Mesenchymal stem cell (in vitro differentiated cells and primary cell): Measurements from ENCODE around the gene UGCG.
A peak's percentile ranks its signal among the peaks of the same experiment; 100 is the strongest.

Experiments used
- DNase-seq: peaks from one replicate; pipeline ENCODE4 v3.0.0-alpha.2; 2013
- H2AFZ ChIP-seq: one replicate; pipeline ENCODE4 v1.6.1; 2013; ENCODE audit warnings: low read depth, mild to moderate bottlenecking, control low read depth, inconsistent platforms, low read length, moderate library complexity
- H2AK5ac ChIP-seq: 2 replicates; pipeline ENCODE4 v1.6.1; 2013; ENCODE audit warnings: low read length, moderate library complexity, mild to moderate bottlenecking, inconsistent platforms; ENCODE audit not compliant: severe bottlenecking
- H2BK120ac ChIP-seq: one replicate; pipeline ENCODE4 v1.6.1; 2013; ENCODE audit warnings: low read depth, mild to moderate bottlenecking, inconsistent platforms, low read length, moderate library complexity
- H2BK12ac ChIP-seq, 2 experiments: one replicate each; pipeline ENCODE4 v1.6.1; 2013; ENCODE audit warnings: inconsistent platforms in 2 of 2, low read length in 2 of 2, mild to moderate bottlenecking in 2 of 2, moderate library complexity in 2 of 2, control low read depth in 1 of 2
- H2BK15ac ChIP-seq: one replicate; pipeline ENCODE4 v1.6.1; 2013; ENCODE audit warnings: mild to moderate bottlenecking, low read depth, inconsistent platforms; ENCODE audit not compliant: poor library complexity, severe bottlenecking
- H2BK5ac ChIP-seq: 2 replicates; pipeline ENCODE4 v1.6.1; 2013; ENCODE audit warnings: low read depth, mild to moderate bottlenecking, low read length, control low read depth, inconsistent platforms; ENCODE audit not compliant: poor library complexity, severe bottlenecking
- H3K14ac ChIP-seq, 2 experiments: one replicate each; pipeline ENCODE4 v1.6.1; 2013; ENCODE audit warnings: inconsistent platforms in 2 of 2, low read length in 2 of 2, control low read depth in 1 of 2, mild to moderate bottlenecking in 1 of 2, moderate library complexity in 1 of 2
- H3K18ac ChIP-seq, 2 experiments: one replicate each; pipeline ENCODE4 v1.6.1; 2013; ENCODE audit warnings: inconsistent platforms in 2 of 2, low read length in 2 of 2, control low read depth in 1 of 2, low read depth in 1 of 2, mild to moderate bottlenecking in 1 of 2
- H3K23ac ChIP-seq, 2 experiments: one replicate each; pipeline ENCODE4 v1.6.1; 2013; ENCODE audit warnings: inconsistent platforms in 2 of 2, low read length in 2 of 2, mild to moderate bottlenecking in 2 of 2, moderate library complexity in 2 of 2, control low read depth in 1 of 2
- H3K27ac ChIP-seq: 2 replicates; pipeline ENCODE4 v1.5.1; 2013; ENCODE audit warnings: mild to moderate bottlenecking, moderate library complexity, low read length, control low read depth, inconsistent platforms; ENCODE audit not compliant: poor library complexity, severe bottlenecking
- H3K27me3 ChIP-seq, 2 experiments: 2 replicates each; pipeline versions ENCODE4 v1.6.1 to v1.7.0; 2013; ENCODE audit warnings: low read length in 2 of 2, mild to moderate bottlenecking in 2 of 2, moderate library complexity in 2 of 2, control low read depth in 1 of 2, inconsistent platforms in 1 of 2; ENCODE audit not compliant: control insufficient read depth in 1 of 2, insufficient read depth in 1 of 2
- H3K36me3 ChIP-seq, 2 experiments: 2 replicates each; pipeline versions ENCODE4 v1.6.1 to v1.7.0; 2013; ENCODE audit warnings: low read length in 2 of 2, control low read depth in 1 of 2, inconsistent platforms in 1 of 2, low read depth in 1 of 2, mild to moderate bottlenecking in 1 of 2; ENCODE audit not compliant: insufficient read depth in 2 of 2, control insufficient read depth in 1 of 2
- H3K4ac ChIP-seq, 2 experiments: one replicate each; pipeline ENCODE4 v1.6.1; 2013; ENCODE audit warnings: inconsistent platforms in 2 of 2, low read length in 2 of 2, mild to moderate bottlenecking in 2 of 2, moderate library complexity in 2 of 2, control low read depth in 1 of 2, low read depth in 1 of 2
- H3K4me1 ChIP-seq: 2 replicates; pipeline ENCODE4 v1.6.1; 2013; ENCODE audit warnings: low read depth, low read length, control low read depth; ENCODE audit not compliant: control insufficient read depth, insufficient read depth
- H3K4me2 ChIP-seq: 2 replicates; pipeline ENCODE4 v1.6.1; 2013; ENCODE audit warnings: low read length, mild to moderate bottlenecking, inconsistent platforms; ENCODE audit not compliant: poor library complexity, severe bottlenecking
- H3K4me3 ChIP-seq, 2 experiments: 2 replicates each; pipeline versions ENCODE4 v1.5.1 to v1.7.0; 2013; ENCODE audit warnings: low read length in 2 of 2, mild to moderate bottlenecking in 2 of 2, control low read depth in 1 of 2, low read depth in 1 of 2; ENCODE audit not compliant: insufficient read depth in 1 of 2
- H3K79me1 ChIP-seq: replicated peaks from 2 replicates; pipeline ENCODE4 v1.6.1; 2013; ENCODE audit warnings: mild to moderate bottlenecking, control low read depth, low read length, inconsistent platforms; ENCODE audit not compliant: poor library complexity, severe bottlenecking
- H3K9ac ChIP-seq: 2 replicates; pipeline ENCODE4 v1.7.0; 2013; ENCODE audit warnings: mild to moderate bottlenecking, low read length, moderate library complexity
- H3K9me3 ChIP-seq: 2 replicates; pipeline ENCODE4 v1.7.0; 2013; ENCODE audit warnings: mild to moderate bottlenecking, low read length; ENCODE audit not compliant: control insufficient read depth
- H4K8ac ChIP-seq: one replicate; pipeline ENCODE4 v1.6.1; 2013; ENCODE audit warnings: inconsistent platforms, mild to moderate bottlenecking, low read length, moderate library complexity
- H4K91ac ChIP-seq: one replicate; pipeline ENCODE4 v1.6.1; 2013; ENCODE audit warnings: mild to moderate bottlenecking, low read length, inconsistent platforms
- WGBS: methylation state at CpG from one replicate; pipeline ENCODE4 v1.1.7; 2013; ENCODE audit warnings: mixed read lengths; 5-methylcytosine and 5-hydroxymethylcytosine counted together

Gene UGCG

DNA sequence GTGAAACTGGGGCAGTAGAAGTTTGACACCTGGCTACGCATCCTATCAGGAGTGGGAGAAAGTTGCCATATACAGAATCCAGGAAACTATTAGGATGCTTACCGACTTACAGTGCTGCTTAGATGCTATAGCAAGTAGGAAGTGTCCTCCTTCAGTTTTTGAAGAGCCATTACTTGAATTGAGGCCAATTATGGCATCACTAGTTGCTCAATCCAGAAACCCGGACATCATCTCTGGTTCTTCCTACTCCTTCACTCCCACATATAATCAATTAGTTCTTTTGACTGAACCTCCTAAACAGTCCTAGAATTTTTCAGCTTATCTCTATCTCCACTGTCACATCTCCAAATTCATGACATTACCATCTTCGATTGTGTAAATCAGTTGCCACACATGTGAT is 41.8 kb upstream of the UGCG start:
- no peak overlapping the region for H3K14ac ChIP-seq
- H3K4me2 ChIP-seq, result no peak overlapping the region
- no peaks in the 10 kb centered on the region for H3K9me3 ChIP-seq
- H3K23ac ChIP-seq, result no peak overlapping the region
- no peak overlapping the region for H3K4me3 ChIP-seq
- WGBS, result 92% methylated on average over 4 of the region's 4 CpGs
- H3K36me3 ChIP-seq, result no peaks in the 10 kb centered on the region
- no peaks in the 10 kb centered on the region for H3K79me1 ChIP-seq
- no peak overlapping the region for H3K27ac ChIP-seq
- peak; percentile 29 for DNase-seq
- no peak overlapping the region for H3K4ac ChIP-seq
- peaks cover 1% of the 10 kb centered on the region for H3K4me1 ChIP-seq
- no peak overlapping the region for H2AK5ac ChIP-seq
- no peak overlapping the region for H4K91ac ChIP-seq
- no peak overlapping the region for H2BK12ac ChIP-seq
- H3K27me3 ChIP-seq, result no peaks in the 10 kb centered on the region
- H2AFZ ChIP-seq, result no peak overlapping the region
- H3K9ac ChIP-seq, result no peak overlapping the region
- no peak overlapping the region for H2BK15ac ChIP-seq
- H3K18ac ChIP-seq, result no peak overlapping the region
- no peak overlapping the region for H2BK5ac ChIP-seq
- no peak overlapping the region for H2BK120ac ChIP-seq
- no peak overlapping the region for H4K8ac ChIP-seq

DNA sequence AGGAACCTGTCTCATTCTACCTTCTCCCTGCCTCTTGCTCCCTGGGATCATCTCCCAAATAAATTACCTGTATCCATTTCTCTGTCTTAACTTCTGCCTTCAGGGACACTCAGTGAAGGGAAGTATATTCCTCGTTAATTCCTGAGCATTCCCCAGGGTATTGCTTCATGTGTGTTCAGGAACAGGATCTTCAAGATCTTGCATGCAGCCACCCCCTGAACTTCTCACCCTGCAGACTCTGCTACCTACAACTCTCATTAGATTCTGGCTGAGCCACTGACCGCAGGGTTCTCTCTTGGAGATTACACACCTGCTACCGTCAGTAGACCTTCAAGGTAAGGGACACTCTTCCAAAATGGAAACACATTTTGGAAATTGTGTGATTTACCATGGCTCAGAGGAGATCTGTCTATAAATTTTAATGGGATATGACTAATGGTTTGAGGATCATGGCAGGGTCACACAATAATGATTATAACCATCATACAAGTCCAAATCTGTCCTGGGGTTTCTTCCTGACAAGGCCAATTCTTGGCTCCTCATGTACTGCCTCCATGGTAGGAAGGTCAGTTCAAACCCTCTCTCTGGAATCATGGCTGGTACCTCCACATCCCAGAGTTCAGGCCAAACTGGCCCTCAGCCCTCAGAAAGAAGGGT is 38.9 kb upstream of the UGCG start:
- Histone ChIP-seq H3K36me3 (no peaks in the 10 kb centered on the region), H2BK15ac (no peak overlapping the region), H3K18ac (no peak overlapping the region), H3K4me2 (no peak overlapping the region), H2BK120ac (no peak overlapping the region), H3K9ac (no peak overlapping the region), H3K23ac (no peak overlapping the region), H2BK5ac (no peak overlapping the region), H2AK5ac (no peak overlapping the region), H3K4me1 (peaks cover under 1% of the 10 kb centered on the region), H3K27me3 (no peaks in the 10 kb centered on the region), H3K27ac (no peak overlapping the region), H3K14ac (no peak overlapping the region), H3K4me3 (no peak overlapping the region), H4K8ac (no peak overlapping the region), H2AFZ (no peak overlapping the region), H3K9me3 (no peaks in the 10 kb centered on the region), H3K4ac (no peak overlapping the region), H2BK12ac (no peak overlapping the region), H4K91ac (no peak overlapping the region), H3K79me1 (no peaks in the 10 kb centered on the region)
- DNase-seq, result no peak
- WGBS, result 93% methylated on average over 3 of the region's 3 CpGs

DNA sequence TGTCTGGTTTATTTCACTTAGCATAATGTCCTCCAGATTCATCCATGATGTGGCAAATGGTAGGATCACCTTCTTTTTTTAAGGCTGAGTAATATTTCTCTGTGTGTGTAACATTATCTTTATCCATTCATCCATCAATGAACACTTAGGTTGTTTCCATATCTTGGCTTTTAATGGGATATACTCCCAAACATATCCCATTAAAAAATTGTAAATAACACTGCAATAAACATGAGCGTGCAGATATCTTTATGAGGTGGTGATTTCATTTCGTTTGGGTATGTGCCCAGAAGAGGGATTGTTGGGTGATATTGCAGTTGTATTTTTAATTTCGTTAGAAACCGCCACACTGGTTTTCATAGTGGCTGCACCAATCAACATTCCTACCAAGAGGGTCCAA is 36.2 kb upstream of the UGCG start:
- Histone ChIP-seq H3K4me1 (no peaks in the 10 kb centered on the region), H2BK120ac (no peak overlapping the region), H3K27ac (no peak overlapping the region), H3K9me3 (peaks cover 5% of the 10 kb centered on the region), H3K4me2 (no peak overlapping the region), H3K79me1 (no peaks in the 10 kb centered on the region), H3K18ac (no peak overlapping the region), H3K14ac (no peak overlapping the region), H2BK15ac (no peak overlapping the region), H2BK12ac (no peak overlapping the region), H3K23ac (no peak overlapping the region), H2AFZ (no peak overlapping the region), H3K4me3 (no peak overlapping the region), H3K36me3 (no peaks in the 10 kb centered on the region), H2BK5ac (no peak overlapping the region), H3K27me3 (no peaks in the 10 kb centered on the region), H4K91ac (no peak overlapping the region), H3K4ac (no peak overlapping the region), H2AK5ac (no peak overlapping the region), H4K8ac (no peak overlapping the region), H3K9ac (no peak overlapping the region)
- DNase-seq, result no peak
- 100% methylated on average over 4 of the region's 4 CpGs for WGBS

DNA sequence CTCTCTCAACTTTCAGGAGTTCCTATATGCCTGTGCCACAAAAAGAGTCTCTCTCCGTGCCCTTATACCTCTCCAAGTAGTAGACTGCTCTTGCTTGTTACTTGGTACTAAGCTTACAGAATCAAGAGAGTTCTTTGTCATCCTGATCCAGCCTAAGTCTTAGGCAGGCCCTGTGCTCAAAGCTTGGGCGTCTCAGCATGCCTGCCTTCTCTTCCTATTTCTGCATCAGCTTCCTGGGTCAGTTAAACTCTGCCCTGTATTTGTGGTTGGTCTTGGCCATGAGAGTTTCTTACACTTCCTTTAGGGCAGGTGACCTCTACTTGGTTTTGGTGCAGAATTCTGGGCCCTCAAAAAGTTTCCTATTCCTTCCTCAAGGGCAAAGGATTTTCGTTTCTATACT is 33.0 kb upstream of the UGCG start:
- peaks cover 5% of the 10 kb centered on the region for H3K9me3 ChIP-seq
- no peak overlapping the region for H3K14ac ChIP-seq
- H3K79me1 ChIP-seq, result no peaks in the 10 kb centered on the region
- no peak overlapping the region for H4K91ac ChIP-seq
- no peak overlapping the region for H2BK120ac ChIP-seq
- no peaks in the 10 kb centered on the region for H3K36me3 ChIP-seq
- H3K27ac ChIP-seq, result no peak overlapping the region
- H3K27me3 ChIP-seq, result no peaks in the 10 kb centered on the region
- no peak overlapping the region for H2BK5ac ChIP-seq
- H3K9ac ChIP-seq, result no peak overlapping the region
- 89% methylated on average over 3 of the region's 3 CpGs for WGBS
- H2AK5ac ChIP-seq, result no peak overlapping the region
- no peak overlapping the region for H2BK12ac ChIP-seq
- peak overlapping the region; percentile 19 for H4K8ac ChIP-seq
- no peak overlapping the region for H3K18ac ChIP-seq
- DNase-seq, result no peak
- H2AFZ ChIP-seq, result no peak overlapping the region
- no peak overlapping the region for H3K4ac ChIP-seq
- H2BK15ac ChIP-seq, result no peak overlapping the region
- no peaks in the 10 kb centered on the region for H3K4me1 ChIP-seq
- no peak overlapping the region for H3K4me3 ChIP-seq
- no peak overlapping the region for H3K4me2 ChIP-seq
- H3K23ac ChIP-seq, result no peak overlapping the region
